ENCODE data around the gene DYNLT2.
"Not testable (repeated sequence)": the region's sequence is repeated elsewhere in the genome, so short reads cannot be mapped to it uniquely, and the experiment has no call there.

Gene DYNLT2

DNA sequence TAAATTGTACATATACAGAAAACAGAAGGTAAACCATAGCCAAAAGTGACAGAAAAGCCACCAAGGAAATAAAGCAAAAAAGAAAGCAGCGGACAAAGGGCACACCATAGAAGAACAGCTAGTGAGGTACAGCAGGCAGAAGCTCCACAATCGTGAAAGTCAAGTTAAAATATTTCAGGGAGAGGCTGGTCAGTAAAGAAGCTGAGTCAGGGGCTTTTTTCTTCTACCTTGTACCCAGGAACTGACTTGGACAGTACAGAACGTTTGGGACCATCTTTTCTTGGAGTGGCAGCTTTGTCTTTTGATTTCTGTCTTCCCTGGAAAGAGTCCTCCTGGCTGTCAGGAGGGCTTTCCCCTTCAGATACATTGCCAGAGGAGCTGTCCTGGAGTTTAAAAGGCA lies 41.4 kb downstream of the DYNLT2 start:
- in situ Hi-C loops (cut with MboI; ENCODE audit: low pct_unique_long_range_greater_than_20kb, low sequenced_read_pairs), result no loop called here
- DNase-seq, result no peak

DNA sequence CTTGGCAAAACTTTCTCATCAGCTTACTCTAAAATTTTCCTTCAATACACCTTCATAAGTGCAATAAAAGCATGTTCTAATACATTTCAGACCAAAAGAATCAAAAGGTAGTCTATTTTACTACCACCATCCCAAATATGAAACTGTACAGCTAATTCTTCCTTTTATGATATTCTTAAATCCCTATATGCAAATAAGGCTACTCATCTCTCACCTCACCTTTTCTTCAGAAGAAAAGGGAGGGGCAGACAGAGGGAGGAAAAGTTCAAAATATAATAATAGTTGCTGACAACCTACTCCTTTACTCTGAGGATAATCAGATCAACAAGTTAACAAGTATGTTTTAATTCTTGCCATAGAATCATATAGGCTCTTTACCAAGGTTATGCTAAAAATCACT lies 42.1 kb downstream of the DYNLT2 start:
- in situ Hi-C loops (cut with MboI; ENCODE audit: low pct_unique_long_range_greater_than_20kb, low sequenced_read_pairs), result no loop called here

DNA sequence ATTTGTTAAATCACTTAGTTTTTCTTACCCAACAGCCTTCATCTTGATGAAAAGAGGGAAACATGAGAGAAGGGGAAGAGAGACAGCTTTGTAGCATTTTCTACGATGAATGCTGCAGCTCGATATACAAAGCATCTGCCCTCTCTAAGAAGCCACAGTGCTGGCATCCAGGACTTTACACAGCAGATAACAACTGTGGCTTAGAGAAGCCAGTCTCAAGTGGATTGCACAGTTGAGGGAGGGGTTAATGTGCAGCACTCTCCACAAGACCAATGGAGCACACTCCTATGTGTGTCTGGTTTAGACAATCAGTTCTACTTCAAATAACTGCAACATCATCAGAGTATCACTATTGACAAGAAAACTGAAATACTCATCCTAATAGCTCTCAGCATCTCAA lies 43.6 kb downstream of the DYNLT2 start:
- no peak for DNase-seq
- in situ Hi-C loops (cut with MboI; ENCODE audit: low pct_unique_long_range_greater_than_20kb, low sequenced_read_pairs), result no loop called here

More for the DNA sequence above, 42.1 kb downstream of the DYNLT2 start:
- DNase-seq, result no peak

DNA sequence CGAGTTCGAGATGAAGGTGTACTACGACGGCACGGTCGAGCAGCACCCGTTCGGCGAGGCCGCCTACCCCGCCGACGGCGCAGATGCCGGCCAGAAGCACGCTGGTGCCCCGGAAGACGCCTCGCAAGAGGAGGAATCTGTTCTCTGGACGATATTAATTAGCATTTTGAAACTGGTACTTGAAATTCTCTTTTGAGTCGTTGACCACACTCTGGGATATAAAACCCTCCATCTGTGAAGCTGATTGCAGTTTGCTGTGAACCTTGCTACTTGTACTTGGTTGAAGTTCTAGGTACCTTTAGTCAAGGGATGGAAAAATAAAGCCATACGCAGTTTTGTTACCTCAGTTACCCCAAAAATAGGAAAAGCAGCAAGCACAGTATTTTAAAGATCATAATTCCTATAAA lies 48.5 kb downstream of the DYNLT2 start:
- in situ Hi-C loops (cut with MboI; ENCODE audit: low pct_unique_long_range_greater_than_20kb, low sequenced_read_pairs), result no loop called here
- no peak for DNase-seq

DNA sequence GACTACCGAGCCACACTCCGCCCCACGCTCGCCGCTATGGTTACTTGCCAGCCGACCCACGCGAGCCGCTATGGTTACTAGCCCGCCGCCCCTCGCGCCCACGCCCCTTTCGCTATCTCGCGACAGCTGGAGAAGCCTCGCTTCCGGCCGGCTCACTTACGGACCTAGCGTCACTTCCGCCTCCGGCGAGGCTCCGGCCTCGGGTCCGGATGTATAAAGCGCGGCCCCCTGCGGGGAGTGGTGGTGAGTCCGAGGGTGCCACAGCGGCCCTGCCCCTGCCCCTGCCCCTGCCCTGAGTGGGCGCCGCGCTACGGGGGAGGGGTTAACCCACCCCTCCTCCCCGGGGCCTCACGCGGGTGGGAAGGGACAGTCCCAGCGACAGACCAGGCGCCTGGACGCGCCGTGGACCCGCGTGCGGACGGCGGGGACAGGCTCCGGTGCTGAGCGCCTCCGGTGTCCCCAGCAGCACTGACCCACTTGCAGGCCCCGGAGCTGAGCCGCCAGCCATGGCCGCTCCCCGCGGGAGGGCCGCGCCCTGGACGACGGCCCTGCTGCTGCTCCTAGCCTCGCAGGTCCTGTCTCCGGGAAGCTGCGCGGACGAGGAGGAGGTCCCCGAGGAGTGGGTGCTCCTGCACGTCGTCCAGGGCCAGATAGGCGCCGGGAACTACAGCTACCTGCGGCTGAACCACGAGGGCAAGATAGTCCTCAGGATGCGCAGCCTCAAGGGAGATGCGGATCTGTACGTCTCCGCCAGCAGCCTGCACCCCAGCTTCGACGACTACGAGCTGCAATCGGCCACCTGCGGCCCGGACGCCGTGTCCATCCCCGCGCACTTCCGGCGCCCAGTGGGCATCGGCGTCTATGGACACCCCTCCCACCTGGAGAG lies 49.2 kb downstream of the DYNLT2 start, which contains the start of the genes C6orf120 and WDR27:
C6orf120 (plus strand) TSS at position 173 of the 886 bp plus-strand sequence; CDS start at position 507, 334 bp downstream.
WDR27 (minus strand) TSS at position 76 of the 886 bp plus-strand sequence. CDS start 13,024 bp downstream, outside the sequence.
- in situ Hi-C loops (cut with MboI; ENCODE audit: low pct_unique_long_range_greater_than_20kb, low sequenced_read_pairs), result no loop called here
- DNase-seq, result peak; percentile 95

GRCh38 chr6:169701311-169701953 lies 49.9 kb downstream of the DYNLT2 start:
- in situ Hi-C loops (cut with MboI; ENCODE audit: low pct_unique_long_range_greater_than_20kb, low sequenced_read_pairs), result no loop called here
- DNase-seq, result no peak

GRCh38 chr6:169700296-169700695 lies 51.1 kb downstream of the DYNLT2 start:
- in situ Hi-C loops (cut with MboI; ENCODE audit: low pct_unique_long_range_greater_than_20kb, low sequenced_read_pairs), result no loop called here
- peak; percentile 83 for DNase-seq

- DNase-seq; in situ Hi-C loops (cut with MboI; ENCODE audit: low pct_unique_long_range_greater_than_20kb, low sequenced_read_pairs): not testable (repeated sequence)
These were observed 54.3 kb downstream of the DYNLT2 start for GRCh38 chr6:169697115-169697514.

- DNase-seq, result no peak
- in situ Hi-C loops (cut with MboI; ENCODE audit: low pct_unique_long_range_greater_than_20kb, low sequenced_read_pairs), result no loop called here
These were observed 56.2 kb downstream of the DYNLT2 start for GRCh38 chr6:169695131-169695530.

DNA sequence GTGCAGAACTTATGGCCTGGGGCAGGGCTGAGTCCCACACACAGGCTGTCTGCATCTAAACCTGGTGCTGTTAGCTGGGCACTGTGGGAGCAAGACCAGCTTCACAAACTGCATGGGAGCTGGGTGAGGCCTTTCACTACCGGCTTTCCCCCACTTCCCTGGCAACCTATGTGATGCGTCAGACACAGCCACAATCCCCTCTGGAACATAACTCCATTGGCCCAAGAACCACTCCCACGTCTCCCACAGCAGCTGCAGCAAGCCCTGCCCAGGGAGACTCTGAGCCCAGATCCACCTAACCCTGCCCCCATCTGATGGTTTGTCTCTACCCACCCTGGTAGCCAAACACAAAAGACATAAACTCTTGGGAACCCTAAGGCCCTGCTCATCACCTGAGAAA lies 58.9 kb downstream of the DYNLT2 start:
- DNase-seq, result no peak

GRCh38 chr6:169691260-169691659 lies 60.1 kb downstream of the DYNLT2 start:
- in situ Hi-C loops (cut with MboI; ENCODE audit: low pct_unique_long_range_greater_than_20kb, low sequenced_read_pairs), result no loop called here
- DNase-seq, result no peak

More for the DNA sequence above, 58.9 kb downstream of the DYNLT2 start:
- in situ Hi-C loops (cut with MboI; ENCODE audit: low pct_unique_long_range_greater_than_20kb, low sequenced_read_pairs), result no loop called here
